Activated T-cell treated with anti-CD3 and anti-CD28 coated beads for 1 hour (primary cell): ENCODE measurements around the gene SBK2.

Experiments
- DNase-seq: peaks from one replicate; pipeline ENCODE4 v3.0.0-alpha.2; 2020; ENCODE audit warnings: low read depth

Gene SBK2

GRCh38 chr19:55554302-55554701 lies 17.4 kb upstream of the SBK2 start:
- no peak for DNase-seq

GRCh38 chr19:55553217-55554182 lies 16.6 kb upstream of the SBK2 start:
- DNase-seq, result no peak

DNA sequence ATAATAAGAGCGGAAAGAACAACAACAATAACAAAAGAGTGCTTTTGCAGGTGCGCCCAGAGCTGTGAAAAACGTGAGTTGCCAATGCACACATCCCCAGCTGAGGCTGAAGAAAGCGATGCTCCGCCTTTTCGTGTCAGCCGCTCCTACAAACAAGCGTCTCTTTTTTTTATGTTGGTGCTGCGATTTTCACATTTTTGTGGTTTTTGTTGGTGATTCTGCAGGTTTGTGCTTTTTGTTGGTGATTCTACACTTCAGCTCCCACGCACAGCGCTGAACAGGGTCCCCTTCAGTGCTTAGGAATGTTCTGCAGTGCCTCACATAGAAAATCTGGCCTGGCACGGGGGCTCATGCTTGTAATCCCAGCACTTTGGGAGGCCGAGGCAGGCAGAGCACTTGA lies 15.7 kb upstream of the SBK2 start:
- DNase-seq, result no peak

DNA sequence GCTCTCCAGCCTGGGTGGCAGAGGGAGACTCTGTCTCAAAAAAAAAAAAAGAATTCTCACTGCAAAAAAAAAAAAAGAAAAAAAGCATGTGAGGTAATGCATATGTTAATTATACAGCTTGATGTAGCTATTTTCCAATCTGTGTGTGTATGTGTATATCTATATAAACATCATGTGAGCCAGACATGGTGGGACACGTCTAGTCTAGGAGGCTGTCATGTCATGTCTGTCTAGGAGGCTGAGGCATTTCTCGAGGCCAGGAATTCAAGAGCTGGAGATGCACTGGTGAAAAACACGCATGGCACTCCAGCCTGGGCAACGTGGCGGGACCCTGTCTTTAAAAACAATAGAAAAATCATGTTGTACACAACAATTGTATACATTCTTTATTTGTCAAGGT lies 15.3 kb upstream of the SBK2 start:
- no peak for DNase-seq

GRCh38 chr19:55550321-55550650 lies 13.4 kb upstream of the SBK2 start:
- no peak for DNase-seq

GRCh38 chr19:55549500-55550320 lies 12.8 kb upstream of the SBK2 start:
- no peak for DNase-seq

- no peak for DNase-seq
Measured at GRCh38 chr19:55546822-55547614, 10.1 kb upstream of the SBK2 start.

DNA sequence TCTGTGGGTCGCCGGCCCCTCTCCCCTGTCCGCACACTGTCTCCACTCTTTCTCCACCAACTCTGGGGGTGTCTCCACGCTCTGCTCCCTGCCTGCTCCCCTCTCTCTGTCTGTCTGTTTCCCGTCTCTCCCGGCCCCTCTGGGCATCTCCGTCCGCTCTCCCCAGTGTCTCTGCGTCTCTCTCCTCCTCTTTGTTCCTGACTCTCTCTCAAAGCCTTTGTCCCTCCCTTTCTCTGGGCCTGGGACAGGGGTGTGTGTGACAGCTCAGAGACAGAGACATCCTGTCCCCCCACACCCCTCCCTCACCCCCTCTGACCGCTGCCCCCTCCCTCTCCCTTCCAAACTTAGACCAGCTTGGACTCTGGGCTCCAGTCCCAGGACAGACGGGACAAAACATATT lies 9.1 kb upstream of the SBK2 start:
- no peak for DNase-seq

GRCh38 chr19:55545443-55545842 lies 8.5 kb upstream of the SBK2 start, which contains the start of gene SBK3:
TSS of gene SBK3 (minus strand) at chr19:55545543. CDS start at chr19:55545543, 0 bp downstream.
- no peak for DNase-seq

- DNase-seq, result no peak
Measured at GRCh38 chr19:55544776-55545439, 8.0 kb upstream of the SBK2 start.

DNA sequence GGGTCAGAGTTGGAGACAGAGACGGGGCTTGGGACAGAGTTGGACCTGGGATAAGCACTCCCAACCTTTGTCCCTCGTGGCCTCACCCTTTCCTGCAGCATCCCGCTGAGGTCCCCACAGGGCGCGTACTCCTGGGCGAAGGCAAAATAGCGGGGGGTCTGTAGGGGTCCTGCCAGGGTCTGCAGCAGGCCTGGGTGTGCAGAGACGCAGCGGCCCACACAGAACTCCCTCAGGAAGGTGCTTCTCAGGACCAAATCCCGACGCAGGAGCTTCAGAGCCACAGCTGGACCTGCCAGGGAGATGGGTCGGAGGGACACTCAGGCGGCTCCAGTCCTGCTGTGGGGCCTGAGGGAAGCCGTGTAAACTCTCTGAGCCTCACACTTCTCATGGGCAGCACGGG lies 7.1 kb upstream of the SBK2 start:
- no peak for DNase-seq

DNA sequence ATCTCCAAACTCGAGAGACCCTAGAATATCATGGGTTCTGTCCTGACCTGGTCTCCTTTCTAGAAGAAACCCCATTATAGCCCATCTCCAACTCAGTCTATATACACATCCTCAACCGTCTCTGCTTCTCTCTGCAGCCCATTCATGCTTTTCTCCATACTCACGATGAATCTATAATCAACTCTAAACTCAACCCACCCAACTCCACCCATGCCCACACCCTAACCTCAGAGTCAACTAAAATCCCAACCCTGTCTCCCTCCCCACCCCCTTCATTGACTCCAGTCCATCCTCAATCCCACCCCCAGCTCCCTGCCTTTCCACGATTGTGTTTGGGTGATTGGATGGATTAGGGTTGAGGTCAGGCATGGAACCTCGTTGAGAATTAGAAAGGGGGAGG lies 6.6 kb upstream of the SBK2 start:
- no peak for DNase-seq

- DNase-seq, result no peak
Measured at GRCh38 chr19:55542292-55542855, 5.4 kb upstream of the SBK2 start.

DNA sequence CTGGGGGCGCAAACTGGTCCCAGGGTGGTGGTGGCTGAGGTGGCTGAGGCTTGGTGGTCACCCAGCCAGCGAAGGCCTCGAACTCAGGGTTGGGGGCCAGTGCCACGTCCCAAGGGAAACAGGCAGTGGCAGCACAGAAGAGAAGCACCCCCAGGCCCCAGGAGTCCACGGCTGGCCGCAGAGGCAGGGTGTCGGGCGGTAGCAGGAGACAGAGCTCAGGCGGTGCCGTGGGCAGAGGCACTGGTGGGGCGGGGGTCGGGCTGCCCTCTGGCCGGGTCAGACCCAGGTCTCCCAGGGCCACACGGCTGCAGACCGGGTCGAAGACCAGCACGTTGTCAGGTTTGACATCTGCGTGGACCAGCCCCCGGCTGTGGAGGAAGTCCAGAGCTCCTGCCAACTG lies 4.2 kb upstream of the SBK2 start:
- no peak for DNase-seq

DNA sequence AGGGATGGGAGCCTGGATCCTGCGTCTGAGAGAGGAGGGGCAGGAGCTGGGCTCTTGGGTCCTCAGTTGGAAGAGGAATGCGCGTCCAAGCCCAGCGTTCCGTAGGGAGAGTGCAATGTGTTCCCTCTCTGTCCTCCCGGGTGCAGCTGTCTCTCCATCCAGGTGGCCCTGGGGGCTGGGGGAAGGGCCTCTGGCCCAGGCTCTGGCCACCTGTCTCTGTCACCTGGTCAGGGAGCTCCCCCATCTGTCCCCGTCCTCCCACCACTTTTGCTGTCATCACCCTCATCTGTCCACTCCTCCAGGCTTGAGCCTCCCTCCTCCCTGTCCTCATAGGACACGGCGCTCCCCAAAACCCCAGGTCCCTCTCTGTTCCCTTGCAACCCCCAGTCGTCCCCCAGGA lies 3.7 kb upstream of the SBK2 start:
- DNase-seq, result no peak

GRCh38 chr19:55539090-55539984 lies 2.4 kb upstream of the SBK2 start:
- DNase-seq, result no peak

DNA sequence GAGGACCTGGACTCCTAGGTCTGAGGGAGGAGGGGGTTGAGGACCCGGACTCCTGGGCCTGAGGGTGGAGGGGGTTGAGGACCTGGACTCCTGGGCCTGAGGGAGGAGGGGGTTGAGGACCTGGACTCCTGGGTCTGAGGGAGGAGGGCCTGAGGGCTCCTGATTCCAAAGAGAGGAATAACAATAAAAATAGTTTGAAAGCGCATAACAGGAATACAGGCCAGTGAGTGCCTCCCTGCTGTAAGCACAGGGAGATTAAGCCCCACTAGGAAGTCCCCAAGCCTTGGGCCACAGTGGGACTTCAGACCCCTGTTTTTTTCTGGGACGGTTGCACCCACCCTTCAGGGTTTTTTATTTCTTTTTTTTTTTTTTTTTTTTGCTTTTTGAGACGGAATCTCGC lies 1.2 kb upstream of the SBK2 start:
- no peak for DNase-seq

GRCh38 chr19:55537741-55538111 lies 793 bp upstream of the SBK2 start:
- no peak for DNase-seq

DNA sequence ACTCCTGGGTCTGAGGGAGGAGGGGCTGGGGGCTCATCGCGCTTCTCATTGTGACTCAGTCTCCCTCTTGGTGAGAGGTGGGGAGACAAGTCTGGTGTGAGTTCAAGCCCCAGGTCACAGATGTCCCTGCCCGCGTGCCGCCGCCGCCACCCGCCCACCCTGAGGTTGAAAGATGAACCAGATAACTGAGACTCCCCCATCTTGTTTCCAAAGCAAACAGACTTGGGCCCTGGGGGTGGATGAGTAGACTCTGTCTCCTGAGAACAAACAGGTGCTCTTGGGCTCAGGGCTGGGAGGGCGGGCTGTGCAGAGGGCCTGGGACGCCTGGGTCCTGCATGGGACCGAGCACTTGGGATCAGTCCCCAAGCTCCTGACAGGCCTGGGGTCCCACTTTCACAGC lies 567 bp downstream of the SBK2 start:
- no peak for DNase-seq

DNA sequence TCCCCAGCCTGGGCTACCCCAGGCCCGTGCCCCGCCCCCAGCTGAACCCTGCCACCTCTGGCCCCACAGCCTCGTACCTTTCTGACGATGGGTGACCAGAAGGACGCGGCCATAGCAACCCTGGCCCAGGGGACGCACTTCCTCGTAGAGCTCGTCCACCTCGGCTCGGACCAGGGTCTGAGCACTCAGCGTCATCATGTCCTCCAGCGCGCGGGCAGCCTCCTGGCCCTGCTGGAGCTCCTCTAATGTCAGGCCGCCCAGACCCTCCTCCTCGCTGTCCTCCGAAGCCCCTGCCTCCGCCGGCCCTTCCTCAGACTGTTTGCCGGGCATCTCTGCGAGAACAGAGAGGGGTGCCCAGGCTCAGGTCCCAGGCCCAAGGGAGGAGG lies 975 bp downstream of the SBK2 start:
- DNase-seq, result no peak
